GM13976 (cell line): ENCODE data around the gene CD207.

Experiments used
- DNase-seq: peaks from one replicate; pipeline ENCODE4 v3.0.0; 2012; ENCODE audit warnings: low spot score
- CTCF ChIP-seq: IDR thresholded peaks from 2 replicates; pipeline ENCODE4 v1.5.1; 2012; ENCODE audit warnings: borderline replicate concordance, mild to moderate bottlenecking; ENCODE audit not compliant: insufficient read depth; ENCODE audit errors: extremely low read depth, missing control alignments, control extremely low read depth
- in situ Hi-C: fragments of 300-500 bp; cut with MboI; formaldehyde crosslinking; loops from one replicate; pipeline ENCODE4 v1.12.0; 2022; ENCODE audit warnings: low sequenced_read_pairs, mixed read lengths, inconsistent platforms; ENCODE audit not compliant: unreplicated experiment

Gene CD207

DNA sequence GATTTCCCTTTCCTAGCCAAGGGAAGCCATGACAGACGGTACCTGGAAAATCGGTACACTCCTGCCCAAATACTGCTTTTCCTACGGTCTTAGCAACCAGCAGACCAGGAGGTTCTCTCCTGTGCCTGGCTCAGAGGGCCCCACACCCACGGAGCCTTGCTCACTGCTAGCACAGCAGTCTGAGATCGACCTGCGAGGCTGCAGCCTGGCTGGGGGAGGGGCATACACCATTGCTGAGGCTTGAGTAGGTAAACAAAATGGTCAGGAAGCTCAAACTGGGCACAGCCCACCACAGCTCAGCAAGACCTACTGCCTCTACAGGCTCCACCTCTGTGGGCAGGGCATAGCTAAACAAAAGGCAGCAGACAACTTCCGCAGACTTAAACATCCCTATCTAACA is 6.8 kb upstream of the CD207 start:
- TF ChIP-seq CTCF: no peak
- DNase-seq: no peak
- in situ Hi-C loops: no loop called here

GRCh38 chr2:70837980-70838925 is 2.6 kb upstream of the CD207 start:
- DNase-seq: no peak
- in situ Hi-C loops: no loop called here
- TF ChIP-seq CTCF: no peak

DNA sequence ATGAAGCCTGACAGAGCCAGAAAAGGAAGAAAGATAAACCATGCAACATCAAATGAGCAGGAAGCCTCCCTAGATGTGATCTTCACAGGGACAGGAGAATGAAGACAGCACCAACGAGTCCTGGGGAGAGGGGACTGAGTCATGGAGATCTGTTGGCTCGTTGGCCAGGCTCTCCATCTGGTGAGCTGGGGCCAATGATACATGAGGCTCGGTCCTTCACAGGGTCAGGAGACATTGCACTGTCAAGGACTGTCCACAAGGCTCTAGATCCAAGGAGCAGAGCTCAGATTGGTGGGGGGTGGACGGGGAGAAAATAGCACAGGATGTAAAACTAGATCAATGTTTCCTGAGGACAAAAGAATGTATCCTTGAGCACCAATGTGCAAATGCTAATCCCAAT is 735 bp downstream of the CD207 start:
- no peak for TF ChIP-seq CTCF
- DNase-seq: no peak
- in situ Hi-C loops: no loop called here

GRCh38 chr2:70834106-70834505 is 1.5 kb downstream of the CD207 start:
- DNase-seq: no peak
- in situ Hi-C loops: no loop called here
- no peak for TF ChIP-seq CTCF

DNA sequence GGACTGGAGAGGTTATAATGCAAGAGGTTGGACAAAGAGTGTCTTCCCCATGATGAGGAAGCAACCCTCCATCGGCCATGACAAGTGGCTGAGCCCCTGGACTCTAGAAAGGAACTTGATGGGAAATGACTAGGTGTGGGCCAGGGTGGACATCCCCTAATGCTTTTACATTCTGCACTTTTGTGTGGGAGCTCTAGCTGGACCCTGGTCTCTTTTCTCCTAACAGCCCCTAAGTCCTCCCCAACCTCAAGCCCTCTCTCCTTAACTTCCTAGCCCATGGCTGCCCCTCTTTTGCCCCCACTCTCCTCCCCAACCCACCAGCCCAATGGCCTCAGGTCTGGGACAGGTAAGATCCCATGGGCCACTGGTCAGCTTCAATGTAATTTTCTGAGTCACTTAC is 2.4 kb downstream of the CD207 start:
- no peak for DNase-seq
- no peak for TF ChIP-seq CTCF
- in situ Hi-C loops: no loop called here

DNA sequence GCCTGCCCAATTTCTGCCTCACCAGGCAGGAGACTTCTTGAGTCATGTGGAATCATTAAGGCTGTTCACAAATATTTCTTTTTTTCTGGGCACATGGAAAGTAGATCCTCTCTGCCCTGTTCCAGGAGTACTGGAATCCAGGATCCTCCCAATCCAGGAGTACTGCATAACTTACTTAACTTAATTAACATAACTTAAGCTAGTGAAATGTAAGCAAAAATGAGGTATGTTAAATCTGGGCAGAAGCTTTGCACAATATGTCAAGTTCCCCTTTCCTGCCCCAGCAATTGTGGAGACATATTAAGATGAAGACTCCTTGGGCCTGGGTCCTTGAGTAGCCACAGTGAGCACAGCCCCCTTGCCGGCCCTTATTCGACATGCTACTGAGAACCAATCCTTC is 3.2 kb downstream of the CD207 start:
- no peak for DNase-seq
- in situ Hi-C loops: no loop called here
- no peak for TF ChIP-seq CTCF
